GM19351 (cell line): Measurements from ENCODE around the gene TEX19.

ENCODE experiments used
- ATAC-seq: cut with Tn5 transposase; IDR thresholded peaks from one replicate; pipeline ENCODE4 v1.9.1; 2021; ENCODE audit warnings: mild to moderate bottlenecking, moderate library complexity; ENCODE audit not compliant: unreplicated experiment

Gene TEX19

DNA sequence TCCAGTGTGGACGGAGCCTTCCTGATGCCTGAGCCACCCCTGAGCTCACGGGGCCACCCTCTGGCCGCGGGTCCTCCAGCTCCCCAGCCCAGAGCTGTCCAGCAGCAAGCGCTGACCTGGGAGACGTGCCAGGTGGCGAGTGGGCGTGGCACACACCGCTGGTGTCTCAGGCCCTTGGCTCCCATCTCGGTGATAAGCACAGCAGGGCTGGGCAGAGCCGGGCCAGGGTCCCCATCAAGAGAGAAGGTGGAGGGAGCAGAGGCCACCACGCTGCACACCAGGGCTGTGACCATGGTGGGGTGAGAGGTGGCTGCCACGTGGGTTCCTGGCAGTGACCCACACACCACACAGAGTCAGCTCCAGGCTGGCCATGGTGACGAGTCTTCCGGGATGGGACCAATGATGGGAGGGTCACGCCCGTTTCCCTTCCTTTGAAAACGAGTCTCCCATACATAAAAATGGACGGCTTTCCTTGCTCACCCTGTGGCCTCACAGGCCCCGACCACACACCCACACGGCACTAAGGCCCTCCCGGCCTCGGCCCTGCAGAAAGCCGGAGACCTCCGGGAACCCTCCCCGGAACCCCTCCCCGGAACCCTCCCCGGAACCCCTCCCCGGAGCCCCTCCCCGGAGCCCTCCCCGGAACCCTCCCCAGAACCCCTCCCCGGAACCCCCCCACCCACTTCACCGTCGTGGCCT, 29.3 kb downstream of the TEX19 start:
- no peak for ATAC-seq

DNA sequence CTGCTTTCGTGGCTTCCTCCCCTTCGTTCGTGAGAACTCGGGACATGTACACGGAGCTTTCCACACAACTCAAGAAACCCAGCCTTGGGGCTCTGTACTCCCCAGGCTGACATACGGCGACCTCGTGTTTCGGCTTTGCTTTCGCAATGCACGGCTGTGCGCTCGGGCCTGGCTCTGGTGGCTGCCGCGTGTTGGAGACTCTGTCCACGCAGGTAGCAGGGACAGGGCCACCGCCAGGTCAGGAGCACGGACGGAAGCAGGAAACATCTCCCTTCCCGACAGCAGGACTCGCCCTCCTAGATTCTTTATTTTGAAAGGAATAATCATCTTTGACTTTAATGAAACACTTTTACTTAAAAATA, 29.9 kb downstream of the TEX19 start:
- ATAC-seq: no peak

DNA sequence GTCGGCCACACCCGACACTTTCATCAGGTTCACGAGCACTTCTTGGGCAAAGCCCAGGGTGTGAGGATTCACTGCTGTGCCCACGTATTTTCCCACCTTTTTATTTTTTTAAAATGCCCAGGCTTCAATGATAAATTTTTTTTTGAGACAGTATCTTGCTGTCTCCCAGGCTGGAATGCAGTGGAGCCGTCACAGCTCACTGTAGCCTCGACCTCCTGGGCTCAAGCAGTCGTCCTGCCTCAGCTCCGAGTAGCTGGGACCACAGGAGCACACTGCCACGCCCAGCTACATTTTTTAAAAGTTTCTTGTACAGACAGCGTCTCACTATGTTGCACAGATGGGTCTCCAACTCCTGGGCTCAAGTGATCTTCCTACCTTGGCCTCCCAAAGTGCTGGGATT, 30.3 kb downstream of the TEX19 start:
- ATAC-seq: no peak

DNA sequence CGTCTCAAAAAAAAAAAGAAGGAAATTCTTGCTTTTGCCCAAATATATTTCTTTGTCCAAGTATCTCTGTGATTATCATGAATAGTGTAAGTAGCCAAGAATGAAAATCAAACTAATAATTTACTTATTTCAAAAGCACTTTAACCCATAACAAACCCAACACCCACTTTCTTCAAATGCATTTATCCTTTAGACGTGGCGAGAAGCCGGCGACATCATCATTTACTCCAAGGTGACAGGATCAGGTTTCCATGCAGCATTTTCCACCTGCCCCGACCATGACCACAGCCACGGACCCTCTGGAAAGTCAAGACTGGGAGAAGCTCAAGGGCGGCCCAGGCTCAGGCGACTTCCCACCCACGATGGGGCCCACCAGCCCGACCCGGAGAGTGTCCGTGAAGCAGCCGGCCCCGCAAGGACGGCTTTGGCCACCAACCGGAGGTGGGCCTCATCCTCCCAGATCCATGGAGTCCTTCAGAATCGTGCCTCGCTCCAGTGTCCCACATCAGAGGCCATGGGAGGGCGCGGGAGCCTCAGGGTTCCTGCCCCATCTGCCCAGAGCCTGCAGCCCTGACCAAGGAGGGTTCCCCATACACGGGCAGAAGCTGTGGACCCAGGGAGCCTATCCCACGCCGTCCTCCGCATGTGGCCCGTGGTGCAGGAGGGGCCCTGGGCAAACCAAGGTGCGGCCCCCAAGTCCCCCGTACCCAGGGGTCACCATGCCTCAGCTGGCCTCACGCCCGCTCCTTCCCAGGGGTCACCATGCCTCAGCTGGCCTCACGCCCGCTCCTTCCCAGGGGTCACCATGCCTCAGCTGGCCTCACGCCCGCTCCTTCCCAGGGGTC, 31.2 kb downstream of the TEX19 start:
- no peak for ATAC-seq

DNA sequence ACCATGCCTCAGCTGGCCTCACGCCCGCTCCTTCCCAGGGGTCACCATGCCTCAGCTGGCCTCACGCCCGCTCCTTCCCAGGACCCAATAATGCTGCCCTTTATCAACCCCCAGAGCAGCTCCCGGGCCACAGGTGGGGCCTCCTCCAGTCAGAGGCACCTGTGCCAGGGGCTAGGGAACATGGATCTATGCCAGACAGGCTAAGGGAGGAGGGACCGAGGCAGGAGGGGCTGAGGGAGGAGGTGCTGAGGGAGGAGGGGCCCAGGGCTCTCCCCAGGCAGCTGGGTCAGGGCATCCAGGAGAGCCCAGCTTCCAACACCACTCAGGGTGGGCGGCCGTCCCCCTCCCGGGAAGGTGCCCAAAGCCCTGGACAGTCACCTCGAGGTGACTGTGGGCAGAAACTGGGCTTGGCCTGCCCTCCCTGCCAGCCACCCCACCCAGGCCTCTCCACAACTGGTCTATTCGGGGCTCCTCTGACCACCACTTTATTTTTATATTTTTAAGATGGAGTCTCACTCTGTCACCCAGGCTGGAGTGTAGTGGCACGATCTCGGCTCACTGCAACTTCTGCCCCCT, 31.9 kb downstream of the TEX19 start:
- ATAC-seq: no peak

DNA sequence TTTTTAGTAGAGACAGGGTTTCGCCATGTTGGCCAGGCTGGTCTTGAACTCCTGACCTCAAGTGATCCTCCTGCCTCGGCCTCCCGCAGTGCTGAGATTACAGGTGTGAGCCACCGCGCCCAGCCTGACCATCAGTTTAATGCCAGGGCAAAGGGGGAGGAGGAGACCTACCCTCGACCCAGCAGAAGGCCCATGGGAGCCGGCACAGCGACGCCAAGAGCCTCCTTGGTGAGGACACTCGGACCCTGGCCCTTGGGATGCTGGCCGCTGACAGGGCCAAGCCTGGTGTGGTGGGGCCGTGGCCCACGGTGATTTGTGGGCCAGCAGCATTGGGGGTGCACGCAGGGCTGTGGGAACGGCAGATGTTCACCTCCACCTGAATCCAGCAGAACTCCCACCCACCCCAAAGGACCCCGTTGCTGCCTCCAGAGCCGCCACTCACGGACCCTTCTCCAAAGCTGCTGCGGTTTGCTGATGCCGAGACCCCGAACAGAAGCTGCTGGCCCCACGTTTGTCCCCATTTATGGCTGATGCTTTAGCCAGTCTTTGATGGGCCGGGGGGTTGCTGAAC, 32.5 kb downstream of the TEX19 start:
- no peak for ATAC-seq

DNA sequence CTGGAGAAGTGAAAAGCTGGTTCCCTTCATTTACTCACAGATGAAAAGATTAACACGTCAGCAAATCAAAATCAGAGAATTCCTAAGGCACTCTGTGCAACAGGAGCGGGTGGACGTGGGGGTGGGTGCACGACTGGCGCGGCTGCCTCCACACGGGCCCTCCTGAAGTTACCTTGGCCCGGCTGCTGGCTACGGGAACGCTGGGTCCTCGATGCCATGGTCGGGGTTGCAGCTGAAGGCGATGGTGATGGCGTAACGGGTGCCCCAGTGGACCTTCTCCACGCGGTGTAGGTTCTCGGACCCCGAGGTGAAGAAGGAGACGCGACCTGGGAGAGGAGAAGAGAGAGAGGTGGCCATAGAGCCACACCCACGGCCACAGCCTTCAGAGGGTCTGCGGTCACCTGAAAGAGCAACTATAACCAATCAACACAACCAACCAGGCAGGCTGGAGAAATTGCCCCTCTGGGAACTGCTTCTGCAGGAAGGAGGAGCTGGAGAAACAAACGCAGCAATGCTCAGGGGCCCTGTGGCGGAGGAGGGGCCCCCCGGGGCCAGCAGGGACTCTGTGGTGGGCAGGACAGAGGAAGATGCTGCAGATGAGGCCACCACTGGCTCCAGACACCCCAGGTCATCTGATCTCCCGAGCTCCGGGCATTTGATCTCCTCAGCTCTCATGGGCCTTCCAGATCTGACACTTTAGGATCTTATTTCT, 33.3 kb downstream of the TEX19 start:
- ATAC-seq: no peak

DNA sequence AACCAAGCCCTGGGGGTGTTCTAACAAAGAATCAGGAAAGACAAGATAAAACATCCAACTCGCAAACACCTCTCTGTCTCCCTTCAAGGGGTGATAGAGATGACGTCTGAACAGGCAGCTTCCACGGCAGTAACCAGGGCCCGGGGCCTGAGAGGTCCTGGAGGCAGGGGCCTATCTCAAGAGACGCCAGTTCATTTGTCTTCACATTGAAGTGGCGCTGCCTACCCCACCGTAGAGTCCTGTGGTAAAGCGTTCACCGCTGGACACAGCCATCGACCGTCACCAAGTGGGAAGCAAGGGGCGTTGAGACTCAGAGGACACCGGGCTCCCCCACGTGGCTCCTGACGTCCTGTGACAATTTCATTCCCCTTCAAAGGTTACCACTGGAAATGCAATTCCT, 33.9 kb downstream of the TEX19 start:
- no peak for ATAC-seq

DNA sequence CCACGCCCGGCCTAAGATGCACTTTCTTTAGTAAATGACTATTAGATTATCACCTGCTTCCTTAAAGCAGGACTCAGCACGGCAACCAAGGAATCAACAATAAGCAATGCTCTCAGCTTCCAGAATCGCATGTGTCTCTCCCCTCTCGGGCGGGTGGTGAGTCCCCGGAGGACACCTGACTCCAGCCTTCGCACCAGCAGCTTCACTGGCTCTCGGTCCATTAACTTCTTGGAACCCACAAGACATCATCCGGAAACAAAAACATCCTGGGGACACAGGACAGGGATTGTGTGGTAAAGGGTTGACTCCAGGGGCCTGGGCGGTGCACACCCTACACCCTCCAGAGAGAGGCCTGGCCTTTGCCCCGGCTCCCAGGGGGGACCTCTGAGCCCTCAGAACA, 35.2 kb downstream of the TEX19 start:
- ATAC-seq: no peak

DNA sequence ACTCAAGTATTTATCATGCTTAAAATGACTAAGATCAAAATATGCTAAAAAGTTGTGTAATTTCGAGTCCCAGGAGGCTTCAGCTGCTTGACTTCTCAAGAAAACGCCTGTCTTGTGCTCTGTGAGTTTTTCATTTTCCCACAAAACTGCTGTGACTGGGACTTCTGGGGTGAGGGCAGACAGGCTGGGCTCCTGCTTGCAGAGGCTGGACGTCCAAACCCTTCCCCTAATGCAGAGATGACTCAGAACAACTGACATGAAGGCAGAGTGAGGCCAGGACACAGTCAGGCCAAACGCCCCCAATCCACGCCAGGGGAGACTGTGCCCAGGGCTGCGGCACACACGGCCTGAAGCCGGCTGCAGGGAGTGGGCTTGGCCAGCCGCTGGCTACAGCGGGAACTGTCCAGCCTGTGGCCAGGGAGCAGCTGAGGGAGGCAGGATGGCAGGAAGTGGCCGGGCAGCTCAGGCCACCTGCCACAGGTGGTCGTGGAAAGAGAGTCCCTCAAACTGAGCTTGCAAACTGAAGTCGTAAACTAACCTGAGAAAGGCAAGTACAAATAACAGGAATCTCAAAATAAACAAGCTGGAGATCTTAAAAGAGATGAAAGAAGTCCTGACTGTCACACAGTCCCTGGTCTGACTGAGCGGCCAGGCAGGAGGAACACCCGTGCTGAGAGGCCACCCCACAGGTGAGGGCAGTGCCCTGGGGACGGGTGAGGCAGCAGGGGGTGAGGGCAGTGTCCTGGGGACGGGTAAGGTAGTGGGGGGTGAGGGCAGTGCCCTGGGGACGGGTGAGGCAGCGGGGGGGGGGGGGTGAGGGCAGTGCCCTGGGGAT, 37.8 kb downstream of the TEX19 start:
- ATAC-seq: no peak

DNA sequence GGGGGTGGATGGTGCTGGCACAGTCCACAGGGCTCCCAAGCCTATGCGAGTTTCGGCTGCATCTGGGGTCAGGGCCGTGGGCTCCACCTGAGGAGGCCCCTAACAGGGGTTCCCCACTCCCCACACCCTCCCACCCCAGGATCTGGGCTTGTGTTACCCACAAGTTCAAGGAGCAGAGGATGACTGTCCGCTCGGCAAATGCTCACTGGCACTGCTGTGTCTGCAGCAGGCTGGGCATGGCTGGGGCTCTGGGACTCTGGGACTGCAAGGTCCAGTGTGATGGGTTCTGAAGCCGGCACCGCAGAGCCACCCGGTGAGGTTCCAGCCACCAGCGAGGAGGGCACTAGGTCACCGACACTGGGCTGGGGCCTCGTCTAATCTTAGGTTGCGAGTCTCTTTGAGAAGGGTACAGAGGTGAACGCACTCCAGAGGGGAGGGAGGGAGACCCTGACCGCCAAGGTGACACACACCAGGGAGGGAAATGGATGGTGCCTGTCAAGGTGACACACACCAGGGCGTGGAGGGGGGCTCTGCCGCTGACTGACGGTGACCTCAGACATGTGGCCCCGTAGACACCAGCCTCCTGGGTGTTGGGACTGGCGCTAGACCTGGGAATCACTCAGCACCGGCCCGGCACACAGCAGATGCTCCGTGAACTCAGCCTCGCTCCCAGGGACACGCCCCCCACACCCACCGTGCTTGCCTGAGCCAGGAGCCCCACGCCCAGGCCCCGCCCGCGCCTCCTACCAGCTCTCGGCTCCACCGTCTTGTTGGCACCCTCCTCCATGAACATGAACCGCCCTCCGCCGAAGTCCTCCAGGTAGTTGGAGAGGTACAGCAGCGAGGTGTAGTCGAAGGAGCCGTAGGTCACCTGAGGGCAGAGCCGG, 38.6 kb downstream of the TEX19 start:
- ATAC-seq: no peak

DNA sequence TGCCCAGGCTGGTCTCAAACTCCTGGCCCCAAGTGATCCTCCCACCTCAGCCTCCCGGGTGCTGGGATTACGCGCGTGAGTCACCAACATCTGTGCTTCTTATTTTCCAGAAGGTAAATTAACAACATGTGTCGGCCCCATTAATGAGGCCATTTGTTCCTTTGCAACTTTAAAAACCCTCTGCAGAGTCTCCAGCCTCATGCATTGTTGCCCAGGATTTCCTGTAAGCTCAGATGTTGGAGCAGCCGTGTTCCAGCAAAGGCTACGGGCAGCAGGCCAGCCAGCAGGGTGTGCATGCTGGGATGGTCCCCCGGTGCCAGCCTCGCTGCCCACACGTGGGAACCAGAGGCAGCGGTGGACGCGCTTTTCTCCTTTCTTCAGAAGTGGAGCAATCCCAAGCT, 40.0 kb downstream of the TEX19 start:
- no peak for ATAC-seq

DNA sequence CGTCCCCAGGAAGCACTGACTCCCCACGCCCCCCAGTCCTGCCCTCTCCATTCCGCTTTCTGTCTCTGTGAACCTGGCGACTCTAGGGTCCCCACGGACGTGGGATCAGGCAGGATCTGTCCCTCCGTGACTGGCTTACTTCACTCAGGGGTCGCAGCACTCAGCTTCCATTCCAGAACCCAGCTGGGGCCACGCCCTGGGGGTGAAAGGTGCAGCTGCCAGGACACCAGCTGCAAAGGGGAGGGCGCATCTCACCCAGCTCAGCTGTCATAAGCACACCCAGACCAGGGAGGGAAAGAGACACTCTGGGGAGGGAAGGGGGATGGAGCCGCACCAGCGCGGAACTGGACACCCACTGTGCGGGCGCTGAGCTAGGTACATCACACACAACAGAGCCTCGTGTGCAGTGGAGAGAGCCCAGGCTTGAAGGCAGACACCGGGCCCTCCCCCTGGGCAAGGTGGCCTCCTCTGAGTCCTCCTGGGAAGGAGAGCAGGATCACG, 40.6 kb downstream of the TEX19 start:
- no peak for ATAC-seq

DNA sequence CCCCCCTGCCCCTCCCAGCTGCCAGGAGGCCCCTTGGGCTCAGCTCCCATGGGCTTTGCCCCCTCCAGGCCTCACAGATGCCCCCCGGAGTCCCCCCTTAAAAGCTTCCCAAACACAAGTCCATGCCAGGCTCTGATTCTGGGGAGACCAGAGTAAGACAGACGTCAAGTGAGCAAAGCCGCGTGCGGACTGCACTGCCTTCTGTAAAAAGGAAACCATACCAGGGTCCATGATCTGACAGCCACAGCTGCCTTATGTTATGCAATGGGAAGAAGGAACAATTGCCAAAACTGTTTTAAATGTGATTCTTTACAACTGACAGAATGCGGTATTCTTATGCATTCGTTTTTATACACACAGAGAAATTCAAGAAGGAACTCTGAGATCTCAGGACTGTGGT, 41.2 kb downstream of the TEX19 start:
- ATAC-seq: no peak

DNA sequence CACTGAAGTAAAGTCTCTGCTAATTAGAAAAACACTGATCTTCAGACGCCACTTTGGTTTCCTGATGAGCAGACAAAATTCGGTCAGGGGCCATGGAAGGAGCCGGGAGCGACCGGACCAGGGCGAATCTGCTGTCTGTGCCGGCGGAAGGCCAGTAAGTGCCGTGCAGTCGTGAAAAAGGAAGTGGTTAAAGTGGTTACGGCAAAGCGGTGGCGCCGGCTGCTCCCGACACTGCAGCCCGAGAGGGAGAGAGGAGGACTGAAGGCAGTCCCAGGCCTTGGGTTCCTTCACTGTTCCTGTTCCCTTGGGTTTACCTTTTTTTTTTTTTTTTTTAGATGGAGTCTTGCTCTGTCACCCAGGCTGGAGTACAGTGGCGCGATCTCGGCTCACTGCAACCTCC, 41.8 kb downstream of the TEX19 start:
- ATAC-seq: no peak

DNA sequence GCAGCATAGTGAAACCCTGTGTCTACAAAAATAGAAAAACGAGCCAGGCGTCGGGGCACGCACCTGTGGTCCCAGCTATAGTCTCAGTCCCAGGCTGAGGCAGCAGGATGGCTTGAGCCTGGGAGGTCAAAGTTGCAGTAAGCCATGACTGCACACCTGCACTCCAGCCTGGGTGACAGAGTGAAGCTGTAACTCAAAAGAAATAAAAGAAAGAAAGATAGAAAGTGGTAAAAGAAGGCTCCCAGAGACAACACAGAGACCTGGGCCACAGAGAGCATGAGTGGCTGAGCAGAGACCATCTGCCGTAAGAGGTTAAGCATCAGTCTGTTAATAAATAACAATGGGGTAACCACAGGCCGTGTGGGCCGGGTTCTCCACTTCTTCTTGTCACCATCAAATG, 43.8 kb downstream of the TEX19 start:
- no peak for ATAC-seq

DNA sequence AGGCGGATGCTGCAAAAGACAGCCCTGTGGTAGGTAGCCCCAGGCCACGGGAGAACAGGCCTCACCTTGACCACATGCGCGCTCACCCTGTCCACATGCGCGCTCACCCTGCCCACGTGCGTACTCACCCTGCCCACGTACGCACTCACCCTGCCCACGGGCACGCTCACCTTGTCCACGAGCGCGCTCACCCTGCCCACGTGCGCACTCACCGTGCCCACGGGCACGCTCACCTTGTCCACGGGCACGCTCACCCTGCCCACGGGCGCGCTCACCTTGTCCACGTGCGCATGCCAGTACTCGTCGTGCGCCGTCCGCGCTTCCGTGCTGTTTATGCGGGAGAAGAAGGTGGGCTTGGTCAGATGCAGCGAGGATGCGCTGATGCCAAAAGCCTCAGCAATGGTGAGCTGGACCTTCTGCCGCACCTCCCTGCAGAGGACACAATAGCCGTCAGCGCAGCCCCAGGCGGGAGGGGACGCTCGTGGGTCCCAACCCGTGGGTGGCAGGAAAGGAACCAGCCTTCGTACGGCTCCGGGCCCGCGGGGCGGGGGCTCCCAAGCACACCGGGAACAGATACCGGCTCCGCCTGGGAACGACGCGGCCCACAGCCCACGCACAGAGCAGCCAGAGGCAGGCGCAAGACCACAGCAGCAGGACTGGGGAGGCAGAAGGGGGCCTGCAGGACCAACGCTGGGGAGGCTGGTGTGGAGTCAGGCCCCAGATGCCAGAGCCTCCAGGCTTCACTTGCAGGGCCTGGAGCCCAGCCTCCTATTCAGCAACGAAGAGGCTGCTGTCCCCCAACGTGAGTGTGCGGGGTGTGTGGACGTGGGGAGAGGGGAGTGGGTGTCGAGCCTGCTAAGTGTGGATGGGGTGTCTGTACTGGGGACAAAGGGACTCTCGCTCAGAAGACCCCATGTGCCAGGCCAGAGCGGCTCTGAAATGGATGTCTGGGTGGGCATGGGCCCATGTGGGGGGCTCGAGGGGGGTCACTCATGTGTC, 44.9 kb downstream of the TEX19 start:
- ATAC-seq: no peak

DNA sequence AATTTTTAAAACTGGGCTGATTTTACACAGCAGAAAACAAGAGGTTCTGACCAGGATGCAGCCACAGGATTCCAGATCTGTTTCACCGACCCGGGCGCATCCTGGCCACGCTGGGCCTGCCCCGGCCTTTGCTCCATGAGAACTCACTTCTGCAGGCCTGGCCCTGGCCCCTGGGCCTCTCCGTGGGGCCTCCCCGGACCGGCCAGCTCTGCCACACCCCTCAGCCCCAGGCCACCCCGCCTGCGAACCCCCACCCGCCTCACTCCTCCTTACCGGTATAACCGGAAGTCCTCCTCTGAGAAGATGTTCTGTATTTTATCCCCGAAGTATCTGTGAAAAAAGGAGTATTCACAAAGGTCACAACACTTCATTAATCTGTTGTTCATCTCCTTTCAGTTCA, 46.0 kb downstream of the TEX19 start:
- no peak for ATAC-seq
